ENCODE data around the gene HCK.

DNA sequence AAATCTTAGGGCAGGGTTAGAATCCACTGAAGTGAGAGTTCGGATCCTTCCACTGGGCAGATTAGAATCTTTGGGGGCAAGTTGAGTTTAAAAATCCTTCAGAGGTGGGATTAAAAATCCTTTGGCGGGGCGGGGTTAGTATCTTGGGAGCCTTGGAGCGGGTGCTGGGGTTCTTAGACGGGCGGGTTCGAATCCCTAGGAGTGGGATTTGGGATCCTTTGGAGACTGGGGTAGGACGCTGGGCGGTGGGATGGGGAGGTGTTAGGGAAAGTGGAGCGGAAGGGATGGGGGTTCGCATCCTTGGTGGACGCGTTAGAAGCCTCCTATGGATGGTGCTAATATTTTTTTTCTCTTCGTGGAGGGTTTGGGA lies 337 bp upstream of the HCK start:
- no peak for TF ChIP-seq CTCF (IDR thresholded peaks at IDR 0.05; ENCODE audit: borderline replicate concordance, extremely low read depth, low read length, poor library complexity, severe bottlenecking)
- TF ChIP-seq EZH2 (IDR thresholded peaks at IDR 0.05; ENCODE audit: borderline replicate concordance, low read depth, low read length, severe bottlenecking), result no peak
